Upper lobe of right lung (tissue), 1 donor: ENCODE data around the gene ATP10A. TPM values are rescaled to one million over a fixed set of nuclear protein-coding genes. Genes with fewer than 3 reads are reported as not detected.

Experiments
- ATAC-seq: fragments of 200-7000 bp; cut with Tn5 transposase; one replicate; pipeline ENCODE4 v1.9.1; 2020; ENCODE audit warnings: mild to moderate bottlenecking, moderate library complexity
- DNase-seq: peaks from one replicate; pipeline ENCODE4 v3.0.0-alpha.2; 2020
- H3K27ac ChIP-seq: fragments of 200-600 bp; one replicate; pipeline ENCODE4 v1.8.0; 2022
- H3K27me3 ChIP-seq: fragments of 200-600 bp; one replicate; pipeline ENCODE4 v1.8.0; 2022; ENCODE audit warnings: mild to moderate bottlenecking
- H3K36me3 ChIP-seq: fragments of 200-600 bp; one replicate; pipeline ENCODE4 v1.8.0; 2022
- H3K4me1 ChIP-seq: fragments of 200-600 bp; one replicate; pipeline ENCODE4 v1.8.0; 2022
- H3K4me3 ChIP-seq: fragments of 200-600 bp; one replicate; pipeline ENCODE4 v1.8.0; 2022; ENCODE audit warnings: mild to moderate bottlenecking
- H3K9me3 ChIP-seq: fragments of 200-600 bp; one replicate; pipeline ENCODE4 v1.8.0; 2022
- CTCF ChIP-seq: fragments of 200-600 bp; IDR thresholded peaks from one replicate; pipeline ENCODE4 v1.8.0; 2022; ENCODE audit warnings: antibody characterized with exemption
- intact Hi-C: fragments of 100-400 bp; cut with DNase I; formaldehyde crosslinking; loops from one replicate; pipeline ENCODE4 v1.11.0; 2022
- total RNA-seq: library from RNA; stranded (reverse); fragmentation: NEBNext Ultra II Directional; extraction: Animal tissue kit (Norgen Biotek cat#: 25700); gene quantifications from one replicate; pipeline ENCODE4 v1.2.1, GENCODE V29; 2021
- donor health status: DM: no; HTN: yes; CAD: no; lungs with severe emphysema.

ATP10A gene
- total RNA-seq, 1 donor from 2014 or later = 31.1 TPM

GRCh38 chr15:25709437-25710159 is 153.5 kb downstream of the ATP10A start:
- no peaks in the 10 kb centered on the region for H3K4me1 ChIP-seq
- no peak overlapping the region for H3K27ac ChIP-seq
- ATAC-seq (peak; percentile 6), DNase-seq (peak; percentile 46)
- H3K36me3 ChIP-seq = peaks cover 10% of the 10 kb centered on the region
- H3K9me3 ChIP-seq = no peaks in the 10 kb centered on the region
- H3K27me3 ChIP-seq = no peaks in the 10 kb centered on the region
- intact Hi-C loops = no loop called here
- H3K4me3 ChIP-seq = no peak overlapping the region
- TF ChIP-seq CTCF = no peak

GRCh38 chr15:25708391-25708790 is 154.7 kb downstream of the ATP10A start:
- ATAC-seq (no peak), DNase-seq (peak; percentile 12)
- Histone ChIP-seq H3K27ac (no peak overlapping the region), H3K4me3 (no peak overlapping the region), H3K27me3 (no peaks in the 10 kb centered on the region), H3K4me1 (no peaks in the 10 kb centered on the region), H3K36me3 (peaks cover 5% of the 10 kb centered on the region), H3K9me3 (no peaks in the 10 kb centered on the region)
- TF ChIP-seq CTCF = no peak
- intact Hi-C loops = no loop called here

GRCh38 chr15:25707656-25708365 is 155.3 kb downstream of the ATP10A start:
- Histone ChIP-seq H3K27me3 (no peaks in the 10 kb centered on the region), H3K4me1 (no peaks in the 10 kb centered on the region), H3K36me3 (no peaks in the 10 kb centered on the region), H3K27ac (no peak overlapping the region), H3K9me3 (no peaks in the 10 kb centered on the region), H3K4me3 (no peak overlapping the region)
- DNase-seq (peak; percentile 57), ATAC-seq (no peak)
- intact Hi-C loops = no loop called here
- TF ChIP-seq CTCF = no peak

- intact Hi-C loops = no loop called here
- DNase-seq = peak; percentile 54
Observed at GRCh38 chr15:25706176-25706955, 156.8 kb downstream of the ATP10A start.

More at GRCh38 chr15:25706176-25706955, 156.8 kb downstream of the ATP10A start:
- H3K9me3 ChIP-seq = no peaks in the 10 kb centered on the region
- H3K36me3 ChIP-seq = no peaks in the 10 kb centered on the region
- H3K4me3 ChIP-seq = no peak overlapping the region
- TF ChIP-seq CTCF = no peak
- no peak for ATAC-seq
- H3K27me3 ChIP-seq = no peaks in the 10 kb centered on the region
- H3K4me1 ChIP-seq = no peaks in the 10 kb centered on the region
- H3K27ac ChIP-seq = no peak overlapping the region
